Transverse colon (tissue), 4 donors: ENCODE data around the gene DNAH5.

ENCODE experiments used
- CTCF ChIP-seq, 5 experiments: fragments of 200-600 bp in 3 of 5; fragments of 450-650 bp in 2 of 5; sonication (generic) in 3 of 5; IDR thresholded peaks; 1 replicate in 2 of 5; 2 replicates in 3 of 5; pipeline ENCODE4 v1.5.1; 2016 to 2017; ENCODE audit warnings: antibody characterized with exemption in 5 of 5, inconsistent platforms in 3 of 5, mild to moderate bottlenecking in 2 of 5, moderate library complexity in 1 of 5
- EP300 ChIP-seq: sonication (generic); formaldehyde crosslinking; IDR thresholded peaks from one replicate; pipeline ENCODE4 v1.6.1; 2017; ENCODE audit warnings: antibody characterized with exemption, low read depth
- POLR2A ChIP-seq: fragments of 450-650 bp; IDR thresholded peaks from one replicate; pipeline ENCODE4 v1.6.1; 2016; ENCODE audit warnings: antibody characterized with exemption, mild to moderate bottlenecking, moderate library complexity
- POLR2AphosphoS5 ChIP-seq, 3 donors: sonication (generic); formaldehyde crosslinking; IDR thresholded peaks; one replicate each; pipeline ENCODE4 v1.6.1; 2016; ENCODE audit warnings: antibody characterized with exemption in 3 of 3

- TF ChIP-seq CTCF (IDR thresholded peaks at IDR 0.05) (no peak), EP300 (no peak), POLR2A (no peak), POLR2AphosphoS5 (IDR thresholded peaks at IDR 0.05) (no peak)
These were observed 300.8 kb downstream of the DNAH5 start for GRCh38 chr5:13643734-13644133.
